Activated CD8-positive, alpha-beta T cell treated with anti-CD3 and anti-CD28 coated beads for 36 hours (primary cell): Measurements from ENCODE around the gene PDP2. TPM values are rescaled to one million over a fixed set of nuclear protein-coding genes. Genes with fewer than 3 reads are reported as not detected.

ENCODE experiments used
- ATAC-seq: fragments of 200-7000 bp; cut with Tn5 transposase; one replicate; pipeline ENCODE4 v1.10.0; 2021; ENCODE audit warnings: mild to moderate bottlenecking, moderate library complexity
- CTCF ChIA-PET: fragments of 350-600 bp; sonication (Branson Sonifier 250); formaldehyde crosslinking; loops from one replicate; lab custom pipeline; 2021; ENCODE audit warnings: antibody characterized with exemption; lab: Charles Lee
- POLR2A ChIA-PET: fragments of 350-600 bp; sonication (Branson Sonifier 250); formaldehyde crosslinking; loops from one replicate; lab custom pipeline; 2021; ENCODE audit warnings: antibody characterized with exemption; lab: Charles Lee
- DNase-seq: peaks from one replicate; pipeline ENCODE4 v3.0.0-alpha.2; 2020
- H3K27ac Mint-ChIP-seq: one replicate; pipeline ENCODE4 v1.8.0; 2021; ENCODE audit warnings: mild to moderate bottlenecking, mixed read lengths
- H3K27me3 Mint-ChIP-seq: one replicate; pipeline ENCODE4 v1.8.0; 2021; ENCODE audit warnings: mixed read lengths
- H3K36me3 Mint-ChIP-seq: one replicate; pipeline ENCODE4 v1.8.0; 2021; ENCODE audit warnings: low read depth, mixed read lengths
- H3K4me1 Mint-ChIP-seq: one replicate; pipeline ENCODE4 v1.8.0; 2021; ENCODE audit warnings: low read depth, mixed read lengths
- H3K4me3 Mint-ChIP-seq: one replicate; pipeline ENCODE4 v1.8.0; 2021; ENCODE audit warnings: mild to moderate bottlenecking, moderate library complexity, mixed read lengths
- H3K9me3 Mint-ChIP-seq: one replicate; pipeline ENCODE4 v1.8.0; 2021; ENCODE audit warnings: mixed read lengths
- intact Hi-C: fragments of 100-400 bp; cut with micrococcal nuclease; formaldehyde crosslinking; loops from one replicate; pipeline ENCODE4 v1.10.0; 2022
- total RNA-seq, 2 experiments: library from RNA; stranded (reverse); gene quantifications; one replicate each; pipeline ENCODE4 v1.2.3, GENCODE V29; 2021
- TF ChIP-seq, protein P1 (sequence below): fragments of 200-600 bp; IDR thresholded peaks from one replicate; pipeline ENCODE4 v1.8.0; 2022; ENCODE audit warnings: antibody characterized with exemption, mild to moderate bottlenecking

The PDP2 gene
- total RNA-seq, 2 experiments from 2014 or later: 31.2 to 38.1 TPM

GRCh38 chr16:66872559-66872942 is 7.8 kb upstream of the PDP2 start:
- ATAC-seq (no peak), DNase-seq (no peak)
- no peaks in the 10 kb centered on the region for H3K27me3 Mint-ChIP-seq
- CTCF ChIA-PET: interaction anchor here (0.6 to 4.1 kb wide), 21 partner anchors 9 to 350 kb away, joined by 3 to 83 read pairs (median 4); partner anchors contain the start of genes CA7 and NAE1
- H3K4me3 Mint-ChIP-seq: peak overlapping the region; percentile 83
- intact Hi-C loops: no loop called here
- H3K36me3 Mint-ChIP-seq: peaks cover 6% of the 10 kb centered on the region
- TF ChIP-seq, protein P1, sequence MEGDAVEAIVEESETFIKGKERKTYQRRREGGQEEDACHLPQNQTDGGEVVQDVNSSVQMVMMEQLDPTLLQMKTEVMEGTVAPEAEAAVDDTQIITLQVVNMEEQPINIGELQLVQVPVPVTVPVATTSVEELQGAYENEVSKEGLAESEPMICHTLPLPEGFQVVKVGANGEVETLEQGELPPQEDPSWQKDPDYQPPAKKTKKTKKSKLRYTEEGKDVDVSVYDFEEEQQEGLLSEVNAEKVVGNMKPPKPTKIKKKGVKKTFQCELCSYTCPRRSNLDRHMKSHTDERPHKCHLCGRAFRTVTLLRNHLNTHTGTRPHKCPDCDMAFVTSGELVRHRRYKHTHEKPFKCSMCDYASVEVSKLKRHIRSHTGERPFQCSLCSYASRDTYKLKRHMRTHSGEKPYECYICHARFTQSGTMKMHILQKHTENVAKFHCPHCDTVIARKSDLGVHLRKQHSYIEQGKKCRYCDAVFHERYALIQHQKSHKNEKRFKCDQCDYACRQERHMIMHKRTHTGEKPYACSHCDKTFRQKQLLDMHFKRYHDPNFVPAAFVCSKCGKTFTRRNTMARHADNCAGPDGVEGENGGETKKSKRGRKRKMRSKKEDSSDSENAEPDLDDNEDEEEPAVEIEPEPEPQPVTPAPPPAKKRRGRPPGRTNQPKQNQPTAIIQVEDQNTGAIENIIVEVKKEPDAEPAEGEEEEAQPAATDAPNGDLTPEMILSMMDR: no peak
- H3K9me3 Mint-ChIP-seq: peaks cover 7% of the 10 kb centered on the region
- POLR2A ChIA-PET: interaction anchor here (0.8 to 1.7 kb wide), 5 partner anchors 9 to 135 kb away, joined by 3 to 5 read pairs (median 3); partner anchors contain the start of gene NAE1
- H3K4me1 Mint-ChIP-seq: peaks cover 44% of the 10 kb centered on the region
- peak overlapping the region; percentile 93 for H3K27ac Mint-ChIP-seq

GRCh38 chr16:66872943-66873684 is 7.2 kb upstream of the PDP2 start:
- peaks cover 48% of the 10 kb centered on the region for H3K4me1 Mint-ChIP-seq
- peak overlapping the region; percentile 83 for H3K4me3 Mint-ChIP-seq
- DNase-seq: peak; percentile 97
- TF ChIP-seq, protein P1: peak; percentile 94
- H3K27ac Mint-ChIP-seq: peak overlapping the region; percentile 93
- ChIA-PET CTCF (interaction anchor here (0.6 to 4.1 kb wide), 21 partner anchors 8 to 351 kb away, joined by 3 to 83 read pairs (median 4); partner anchors contain the start of genes CA7 and NAE1), POLR2A (interaction anchor here (0.8 to 1.7 kb wide), 5 partner anchors 9 to 136 kb away, joined by 3 to 5 read pairs (median 3); partner anchors contain the start of gene NAE1)
- H3K27me3 Mint-ChIP-seq: no peaks in the 10 kb centered on the region
- H3K36me3 Mint-ChIP-seq: peaks cover 10% of the 10 kb centered on the region
- peak; percentile 84 for ATAC-seq
- H3K9me3 Mint-ChIP-seq: peaks cover 11% of the 10 kb centered on the region
- intact Hi-C loops: no loop called here

- Mint-ChIP-seq H3K36me3 (peaks cover 10% of the 10 kb centered on the region), H3K4me3 (no peak overlapping the region), H3K4me1 (peaks cover 53% of the 10 kb centered on the region), H3K27ac (peak overlapping the region; percentile 93), H3K27me3 (no peaks in the 10 kb centered on the region), H3K9me3 (peaks cover 11% of the 10 kb centered on the region)
- intact Hi-C loops: no loop called here
- ChIA-PET CTCF (interaction anchor here (0.9 to 4.1 kb wide), 12 partner anchors 7 to 351 kb away, joined by 3 to 83 read pairs (median 4); partner anchors contain the start of genes CA7 and NAE1), POLR2A (interaction anchor here (1.1 to 1.7 kb wide), 5 partner anchors 8 to 136 kb away, joined by 3 to 5 read pairs (median 3); partner anchors contain the start of gene NAE1)
- TF ChIP-seq, protein P1: no peak
- ATAC-seq: no peak
- DNase-seq: no peak
Measured at GRCh38 chr16:66873685-66874055, 6.6 kb upstream of the PDP2 start.

- ATAC-seq (peak; percentile 22), DNase-seq (peak; percentile 61)
- intact Hi-C loops: no loop called here
- Mint-ChIP-seq H3K27ac (peak overlapping the region; percentile 91), H3K9me3 (peaks cover 11% of the 10 kb centered on the region), H3K4me3 (peak overlapping the region; percentile 6), H3K36me3 (peaks cover 10% of the 10 kb centered on the region), H3K27me3 (no peaks in the 10 kb centered on the region), H3K4me1 (peaks cover 54% of the 10 kb centered on the region)
- POLR2A ChIA-PET: interaction anchor here (0.8 to 1.6 kb wide), 5 partner anchors 12 to 271 kb away, joined by 3 to 5 read pairs (median 3); partner anchors contain the start of gene NAE1
- TF ChIP-seq, protein P1: no peak
- CTCF ChIA-PET: interaction anchor here (0.6 to 4.1 kb wide), 5 partner anchors 44 to 398 kb away, joined by 3 to 83 read pairs (median 4); partner anchors contain the start of gene NAE1
Measured at GRCh38 chr16:66874079-66874775, 6.1 kb upstream of the PDP2 start.
